GM18867 (cell line): ENCODE results near the gene SPAG16.
"Not testable (repeated sequence)": the region's sequence is repeated elsewhere in the genome, so short reads cannot be mapped to it uniquely, and the experiment has no call there.

Source experiments
- ATAC-seq: cut with Tn5 transposase; IDR thresholded peaks from one replicate; pipeline ENCODE4 v1.9.1; 2021; ENCODE audit warnings: mild to moderate bottlenecking, moderate library complexity; ENCODE audit not compliant: unreplicated experiment

SPAG16 gene

GRCh38 chr2:213688133-213688532 is 403.9 kb downstream of the SPAG16 start:
- no peak for ATAC-seq

- ATAC-seq, result not testable (repeated sequence)
These were observed 404.6 kb downstream of the SPAG16 start for GRCh38 chr2:213688825-213689224.

DNA sequence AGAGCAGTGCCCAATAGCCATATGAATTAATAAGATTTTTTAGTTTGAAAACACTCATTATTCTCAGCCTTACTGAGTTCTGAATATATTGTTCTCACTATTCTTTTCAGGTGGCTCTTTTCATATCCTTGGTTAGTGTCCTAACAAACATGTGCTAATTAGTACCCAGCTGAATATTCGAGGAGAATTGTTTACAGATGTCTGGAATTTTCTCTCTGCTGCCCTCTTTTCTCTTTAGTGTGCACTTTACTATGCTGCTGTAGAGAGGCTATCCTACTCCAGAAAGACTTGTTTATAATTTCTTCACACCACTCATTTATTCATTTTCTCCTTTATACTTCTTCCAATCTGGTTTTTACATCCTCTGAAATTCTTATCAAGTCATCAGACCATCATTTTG is 405.3 kb downstream of the SPAG16 start:
- ATAC-seq, result no peak

DNA sequence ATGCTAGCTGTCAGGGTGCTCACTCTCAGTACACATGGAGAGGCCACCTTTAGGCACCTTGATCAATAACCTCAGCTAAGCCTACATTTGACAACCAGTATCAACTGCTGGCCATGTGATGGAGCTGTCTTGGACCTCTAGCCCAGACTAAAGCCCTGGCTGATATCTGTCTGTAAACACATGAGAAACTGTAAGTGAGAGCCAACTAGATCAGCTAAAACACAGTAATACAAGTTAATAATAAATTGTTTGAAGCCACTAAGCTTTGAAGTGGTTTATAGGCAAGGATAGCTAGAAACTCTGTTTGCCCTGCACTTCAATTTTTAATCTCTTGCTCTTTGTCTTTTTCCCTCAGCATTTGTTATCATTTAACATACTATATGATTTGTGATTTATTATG is 407.1 kb downstream of the SPAG16 start:
- no peak for ATAC-seq

DNA sequence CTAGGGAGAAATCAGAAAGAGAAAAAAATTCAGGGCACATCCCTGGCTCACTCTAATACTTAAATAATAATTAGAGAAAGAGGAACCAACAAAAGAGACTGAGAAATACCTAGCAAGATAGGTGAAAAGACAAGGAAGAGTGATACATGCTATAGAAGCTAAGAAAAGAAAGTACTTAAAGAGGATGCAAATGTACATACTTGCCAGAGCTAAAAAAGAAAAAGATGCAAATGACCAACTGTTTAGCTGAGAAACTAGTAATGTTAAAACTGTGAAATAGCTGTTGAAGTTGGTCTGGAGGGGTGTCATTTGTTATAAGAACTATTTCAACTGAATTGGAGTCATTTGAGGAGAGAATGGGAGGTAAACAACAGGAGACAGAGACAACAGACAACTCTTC is 412.2 kb downstream of the SPAG16 start:
- peak; percentile 91 for ATAC-seq

- ATAC-seq, result not testable (repeated sequence)
These were observed 417.1 kb downstream of the SPAG16 start for GRCh38 chr2:213701365-213701764.

GRCh38 chr2:213703406-213704098 is 419.3 kb downstream of the SPAG16 start:
- ATAC-seq, result no peak

DNA sequence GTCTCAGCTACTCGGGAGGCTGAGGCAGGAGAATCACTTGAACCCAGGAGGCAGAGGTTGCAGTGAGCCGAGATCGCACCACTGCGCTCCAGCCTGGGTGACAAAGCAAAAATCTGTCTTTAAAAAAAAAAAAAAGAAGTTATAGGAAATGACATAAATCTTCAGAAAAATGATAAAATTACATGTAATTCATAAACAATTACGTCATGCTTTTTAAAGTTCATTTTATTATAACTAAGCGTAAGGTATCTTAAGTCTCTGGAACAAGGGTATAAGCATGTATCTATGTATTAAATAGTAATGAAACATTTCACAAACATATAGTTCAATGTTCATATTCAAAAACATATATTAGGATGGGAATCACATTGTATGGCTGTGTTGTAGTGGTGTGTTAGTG is 425.9 kb downstream of the SPAG16 start:
- ATAC-seq, result no peak

DNA sequence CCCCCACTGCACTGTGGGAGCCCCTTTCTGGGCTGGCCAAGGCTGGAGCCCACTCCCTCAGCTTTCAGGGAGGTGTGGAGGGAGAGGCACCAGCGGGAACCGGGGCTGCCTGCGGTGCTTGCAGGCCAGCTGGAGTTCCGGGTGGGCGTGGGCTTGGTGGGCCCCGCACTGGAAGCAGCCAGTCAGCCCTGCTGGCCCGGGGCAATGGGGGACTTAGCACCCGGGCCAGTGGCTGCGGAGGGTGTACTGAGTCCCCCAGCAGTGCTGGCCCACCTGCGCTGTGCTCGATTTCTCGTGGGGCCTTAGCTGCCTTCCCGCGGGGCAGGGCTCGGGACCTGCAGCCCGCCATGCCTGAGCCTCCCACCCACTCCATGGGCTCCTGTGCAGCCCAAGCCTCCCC is 434.1 kb downstream of the SPAG16 start:
- ATAC-seq, result not testable (repeated sequence)

DNA sequence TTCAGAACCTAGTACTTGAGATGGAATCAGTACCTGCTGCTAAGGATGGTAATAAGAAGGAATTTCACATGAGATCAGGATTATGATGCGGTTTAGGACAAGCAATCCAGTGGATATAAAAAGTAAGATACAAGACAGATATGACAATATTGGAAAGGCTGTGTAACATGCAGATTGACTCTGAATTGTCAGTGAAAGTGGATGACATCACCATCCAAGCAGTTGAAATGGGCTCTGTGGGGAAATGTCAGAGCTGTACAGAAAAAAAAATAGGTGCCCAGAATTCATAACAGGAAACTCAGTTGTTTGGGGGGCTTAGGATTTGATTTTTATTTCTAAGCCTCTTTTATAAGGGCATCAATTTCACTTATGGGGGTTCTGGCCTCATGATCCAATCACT is 438.3 kb downstream of the SPAG16 start:
- no peak for ATAC-seq

DNA sequence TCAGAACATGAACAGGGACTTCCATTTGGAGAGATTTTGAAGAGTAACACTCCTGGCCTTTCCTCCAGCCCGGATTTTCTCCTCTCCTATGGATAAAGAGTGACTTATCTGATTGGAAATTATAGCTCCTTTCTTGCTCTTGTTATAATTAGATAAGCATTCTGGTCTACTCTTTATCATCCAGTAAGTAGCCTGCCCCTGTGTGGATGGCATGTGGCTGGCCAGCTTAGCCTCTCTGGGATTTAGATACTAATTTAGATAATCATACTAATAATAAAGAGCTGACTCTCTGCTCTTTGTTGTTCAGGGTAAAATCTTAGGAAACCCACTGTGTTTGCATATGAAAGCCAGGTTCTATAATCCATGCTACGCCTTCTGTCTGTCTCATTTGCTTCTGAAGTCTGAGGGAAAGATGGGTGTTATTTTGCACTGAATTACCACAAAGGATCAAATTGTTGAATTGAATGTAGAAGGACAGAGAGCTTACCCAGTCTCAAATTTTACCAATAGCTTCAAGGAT is 438.8 kb downstream of the SPAG16 start:
- no peak for ATAC-seq

- ATAC-seq, result no peak
These were observed 439.4 kb downstream of the SPAG16 start for GRCh38 chr2:213723707-213724106.

DNA sequence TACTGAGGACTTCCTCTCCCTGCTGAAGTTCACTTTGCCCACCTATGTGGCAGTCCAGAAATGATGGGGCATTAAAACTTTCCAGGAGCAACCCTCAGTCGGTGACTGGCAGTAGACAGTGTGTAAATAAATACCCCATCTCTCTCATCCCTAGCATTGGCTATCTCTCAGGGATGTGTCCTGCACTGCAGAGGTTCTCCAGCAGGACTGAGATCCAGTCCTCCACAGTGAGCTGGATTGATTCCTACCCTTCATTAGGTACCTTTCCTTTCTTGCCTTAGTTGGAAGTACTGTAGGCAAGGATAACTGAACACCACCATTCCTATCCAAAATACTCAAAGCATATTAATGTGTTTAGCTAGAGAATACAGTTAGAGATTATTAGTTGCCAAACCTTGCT is 441.8 kb downstream of the SPAG16 start:
- no peak for ATAC-seq

DNA sequence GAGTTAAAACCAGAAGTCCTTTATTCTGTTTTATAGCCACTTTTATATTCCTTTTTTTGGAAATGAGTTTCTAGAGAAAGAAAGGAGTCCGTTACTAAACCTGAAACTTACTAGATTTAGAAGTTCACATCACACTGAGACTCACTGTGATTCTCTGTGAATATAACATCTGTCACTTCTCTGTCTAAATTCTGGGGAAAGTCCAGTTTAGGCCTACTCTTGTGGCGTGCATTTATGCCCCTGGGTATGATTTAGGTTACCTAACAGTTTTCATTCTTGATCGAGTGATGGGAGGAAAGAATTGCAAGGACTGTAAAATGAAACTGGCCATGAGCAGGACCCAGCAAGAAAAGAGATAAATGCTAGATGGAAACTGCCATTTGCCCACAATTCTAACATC is 449.6 kb downstream of the SPAG16 start:
- peak; percentile 94 for ATAC-seq

DNA sequence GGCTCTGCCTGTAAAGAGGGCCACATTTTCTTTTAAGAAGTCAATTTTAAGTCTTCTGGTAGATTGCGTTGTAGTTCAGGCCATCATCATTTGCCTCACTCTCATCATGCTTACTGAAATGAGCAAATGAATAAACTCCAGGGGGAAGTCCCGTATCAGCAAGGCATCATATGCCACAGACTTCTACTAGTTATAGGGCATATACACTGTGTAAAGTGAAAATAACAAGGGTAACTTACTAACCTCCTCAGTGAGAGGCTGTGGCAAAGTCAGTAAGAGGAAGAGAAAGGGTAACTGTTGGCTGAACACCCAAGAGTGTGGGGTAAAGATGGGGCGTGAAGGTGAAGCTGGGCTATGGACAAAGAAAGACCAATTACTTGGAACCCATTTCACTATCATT is 456.2 kb downstream of the SPAG16 start:
- ATAC-seq, result peak; percentile 98

DNA sequence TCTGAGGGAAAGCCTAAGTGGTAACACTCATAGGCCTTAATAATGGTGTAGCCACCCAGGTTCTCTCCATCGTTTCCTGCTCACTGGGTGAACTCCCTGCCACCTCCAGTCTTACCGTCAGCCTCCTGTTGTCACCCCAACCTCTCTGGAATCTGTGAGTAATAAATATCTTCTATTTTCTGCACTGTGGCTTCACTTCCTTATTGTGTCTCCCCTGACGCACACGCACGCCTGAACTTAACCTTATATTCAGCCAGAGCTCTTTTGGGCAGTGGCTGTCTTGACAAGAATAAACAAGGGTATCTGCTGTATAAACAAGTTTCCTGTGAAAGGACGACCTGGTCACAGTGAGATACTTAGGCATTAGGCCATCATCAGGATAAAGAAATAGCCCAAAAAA is 467.2 kb downstream of the SPAG16 start:
- peak; percentile 94 for ATAC-seq

GRCh38 chr2:213752575-213752974 is 468.3 kb downstream of the SPAG16 start:
- peak; percentile 27 for ATAC-seq

DNA sequence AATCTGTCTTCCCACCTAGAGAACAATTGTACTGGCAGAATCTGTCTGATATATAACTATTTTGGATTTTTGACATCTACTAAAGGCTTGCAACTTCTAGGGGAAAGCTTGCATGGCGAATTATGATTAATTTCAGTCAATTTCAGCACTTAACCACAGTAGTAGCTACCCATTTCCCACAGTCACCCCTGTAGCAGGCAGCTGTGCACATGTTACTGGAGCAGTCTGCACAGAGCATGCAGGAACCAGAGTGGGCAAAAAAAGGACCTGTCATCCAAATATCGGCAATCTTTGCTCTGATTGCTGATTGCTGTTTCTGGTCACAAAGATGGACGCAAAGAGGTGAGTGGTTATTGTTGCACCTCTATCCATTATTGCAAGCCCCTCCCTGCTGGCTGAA is 473.3 kb downstream of the SPAG16 start:
- ATAC-seq, result no peak

GRCh38 chr2:213763354-213763753 is 479.1 kb downstream of the SPAG16 start:
- peak; percentile 33 for ATAC-seq

GRCh38 chr2:213763963-213764362 is 479.7 kb downstream of the SPAG16 start:
- no peak for ATAC-seq

- ATAC-seq, result no peak
These were observed 480.6 kb downstream of the SPAG16 start for GRCh38 chr2:213764849-213765248.

- peak; percentile 43 for ATAC-seq
These were observed 481.8 kb downstream of the SPAG16 start for GRCh38 chr2:213766062-213766461.

DNA sequence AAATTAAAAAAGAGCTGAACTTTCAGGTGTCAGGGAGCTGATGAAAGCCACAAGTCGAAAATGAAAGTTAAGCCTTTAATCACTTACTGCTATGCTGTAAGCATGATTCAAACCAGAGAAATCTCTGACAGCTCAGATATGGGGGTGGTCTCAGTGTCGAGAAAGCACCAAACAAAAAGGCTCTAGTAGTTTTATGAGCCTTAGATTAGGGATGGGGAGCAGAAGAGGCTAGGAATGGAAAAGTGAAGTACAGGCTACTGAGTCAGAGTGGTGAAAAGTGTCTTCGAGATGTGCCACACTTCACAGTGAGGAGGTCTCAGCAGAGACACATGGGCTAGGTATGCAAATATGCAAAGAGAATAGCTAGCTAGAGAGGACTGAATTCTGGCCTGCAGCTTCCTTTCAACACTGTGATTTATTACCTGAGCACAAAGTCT is 482.2 kb downstream of the SPAG16 start:
- ATAC-seq, result peak; percentile 95
